HG02759 (cell line): Measurements from ENCODE around the gene FRMD4B.

ENCODE experiments used
- ATAC-seq: cut with Tn5 transposase; IDR thresholded peaks from one replicate; pipeline ENCODE4 v1.9.1; 2021; ENCODE audit warnings: mild to moderate bottlenecking, moderate library complexity; ENCODE audit not compliant: unreplicated experiment

Gene FRMD4B

GRCh38 chr3:69385723-69386555 is at the start of gene FRMD4B:
Gene FRMD4B (minus strand): TSS chr3:69386088. CDS start chr3:69385989, 99 bp downstream.
- peak; percentile 66 for ATAC-seq

- peak; percentile 28 for ATAC-seq
These were observed 48.1 kb upstream of the FRMD4B start for GRCh38 chr3:69433969-69434325.

GRCh38 chr3:69433121-69433968 is 47.5 kb upstream of the FRMD4B start:
- no peak for ATAC-seq

GRCh38 chr3:69428657-69429255 is 42.9 kb upstream of the FRMD4B start:
- ATAC-seq, result no peak

- no peak for ATAC-seq
These were observed 41.0 kb upstream of the FRMD4B start for GRCh38 chr3:69426967-69427304.

- ATAC-seq, result no peak
These were observed 40.5 kb upstream of the FRMD4B start for GRCh38 chr3:69426291-69426966.

GRCh38 chr3:69425249-69425648 is 39.4 kb upstream of the FRMD4B start:
- peak; percentile 88 for ATAC-seq

- ATAC-seq, result no peak
These were observed 37.7 kb upstream of the FRMD4B start for GRCh38 chr3:69423463-69424155.

- no peak for ATAC-seq
These were observed 36.9 kb upstream of the FRMD4B start for GRCh38 chr3:69422751-69423150.

GRCh38 chr3:69420781-69421520 is 35.1 kb upstream of the FRMD4B start:
- no peak for ATAC-seq

- no peak for ATAC-seq
These were observed 33.4 kb upstream of the FRMD4B start for GRCh38 chr3:69419276-69419675.

GRCh38 chr3:69417541-69418078 is 31.7 kb upstream of the FRMD4B start:
- no peak for ATAC-seq

GRCh38 chr3:69413551-69414207 is 27.8 kb upstream of the FRMD4B start:
- ATAC-seq, result no peak

GRCh38 chr3:69411346-69411745 is 25.5 kb upstream of the FRMD4B start:
- ATAC-seq, result no peak

- ATAC-seq, result peak; percentile 99
These were observed 24.4 kb upstream of the FRMD4B start for GRCh38 chr3:69410301-69410700.

- no peak for ATAC-seq
These were observed 23.9 kb upstream of the FRMD4B start for GRCh38 chr3:69409831-69410230.

GRCh38 chr3:69409011-69409410 is 23.1 kb upstream of the FRMD4B start:
- ATAC-seq, result no peak

- no peak for ATAC-seq
These were observed 22.7 kb upstream of the FRMD4B start for GRCh38 chr3:69408542-69408941.

GRCh38 chr3:69407908-69408307 is 22.0 kb upstream of the FRMD4B start:
- no peak for ATAC-seq
